Measurements from ENCODE around the gene GSG1L.

The GSG1L gene

GRCh38 chr16:27867122-27868110 is 196.1 kb downstream of the GSG1L start:
- no peak for TF ChIP-seq POLR2A (IDR thresholded peaks at IDR 0.05; ENCODE audit: low read length)
- TF ChIP-seq GATA1 (IDR thresholded peaks at IDR 0.05; ENCODE audit: low read depth, low read length), result no peak
- peak; percentile 85 to 89 for DNase-seq

- no peak for DNase-seq
- no peak for TF ChIP-seq POLR2A (IDR thresholded peaks at IDR 0.05; ENCODE audit: low read length)
- no peak for TF ChIP-seq GATA1 (IDR thresholded peaks at IDR 0.05; ENCODE audit: low read depth, low read length)
These were observed 200.1 kb downstream of the GSG1L start for GRCh38 chr16:27863377-27863776.

GRCh38 chr16:27862953-27863352 is 200.6 kb downstream of the GSG1L start:
- TF ChIP-seq POLR2A (IDR thresholded peaks at IDR 0.05; ENCODE audit: low read length), result no peak
- no peak for TF ChIP-seq GATA1 (IDR thresholded peaks at IDR 0.05; ENCODE audit: low read depth, low read length)
- DNase-seq, result no peak

- no peak for TF ChIP-seq GATA1 (IDR thresholded peaks at IDR 0.05; ENCODE audit: low read depth, low read length)
- no peak for TF ChIP-seq POLR2A (IDR thresholded peaks at IDR 0.05; ENCODE audit: low read length)
- no peak for DNase-seq
These were observed 203.4 kb downstream of the GSG1L start for GRCh38 chr16:27860091-27860490.

- DNase-seq, result peak in 1 of 2 experiments; percentile 9
- TF ChIP-seq GATA1 (IDR thresholded peaks at IDR 0.05; ENCODE audit: low read depth, low read length) (no peak), POLR2A (IDR thresholded peaks at IDR 0.05; ENCODE audit: low read length) (no peak)
These were observed 204.5 kb downstream of the GSG1L start for GRCh38 chr16:27859020-27859419.

GRCh38 chr16:27853651-27854050 is 209.9 kb downstream of the GSG1L start:
- TF ChIP-seq POLR2A (IDR thresholded peaks at IDR 0.05; ENCODE audit: low read length), result no peak
- no peak for TF ChIP-seq GATA1 (IDR thresholded peaks at IDR 0.05; ENCODE audit: low read depth, low read length)
- no peak for DNase-seq

- no peak for DNase-seq
- TF ChIP-seq POLR2A (IDR thresholded peaks at IDR 0.05; ENCODE audit: low read length), result no peak
- no peak for TF ChIP-seq GATA1 (IDR thresholded peaks at IDR 0.05; ENCODE audit: low read depth, low read length)
These were observed 210.4 kb downstream of the GSG1L start for GRCh38 chr16:27853101-27853500.

GRCh38 chr16:27852681-27853080 is 210.8 kb downstream of the GSG1L start:
- no peak for DNase-seq
- TF ChIP-seq POLR2A (IDR thresholded peaks at IDR 0.05; ENCODE audit: low read length) (no peak), GATA1 (IDR thresholded peaks at IDR 0.05; ENCODE audit: low read depth, low read length) (no peak)

GRCh38 chr16:27852116-27852515 is 211.4 kb downstream of the GSG1L start:
- no peak for DNase-seq
- TF ChIP-seq POLR2A (IDR thresholded peaks at IDR 0.05; ENCODE audit: low read length) (no peak), GATA1 (IDR thresholded peaks at IDR 0.05; ENCODE audit: low read depth, low read length) (no peak)

GRCh38 chr16:27851586-27851985 is 211.9 kb downstream of the GSG1L start:
- no peak for TF ChIP-seq POLR2A (IDR thresholded peaks at IDR 0.05; ENCODE audit: low read length)
- TF ChIP-seq GATA1 (IDR thresholded peaks at IDR 0.05; ENCODE audit: low read depth, low read length), result no peak
- DNase-seq, result no peak

GRCh38 chr16:27849621-27850020 is 213.9 kb downstream of the GSG1L start:
- TF ChIP-seq POLR2A (IDR thresholded peaks at IDR 0.05; ENCODE audit: low read length) (no peak), GATA1 (IDR thresholded peaks at IDR 0.05; ENCODE audit: low read depth, low read length) (no peak)
- no peak for DNase-seq

- TF ChIP-seq GATA1 (IDR thresholded peaks at IDR 0.05; ENCODE audit: low read depth, low read length), result no peak
- TF ChIP-seq POLR2A (IDR thresholded peaks at IDR 0.05; ENCODE audit: low read length), result no peak
- no peak for DNase-seq
These were observed 216.4 kb downstream of the GSG1L start for GRCh38 chr16:27847030-27847550.

GRCh38 chr16:27844826-27845225 is 218.7 kb downstream of the GSG1L start:
- TF ChIP-seq GATA1 (IDR thresholded peaks at IDR 0.05; ENCODE audit: low read depth, low read length), result no peak
- TF ChIP-seq POLR2A (IDR thresholded peaks at IDR 0.05; ENCODE audit: low read length), result no peak
- DNase-seq, result no peak

- DNase-seq, result no peak
- no peak for TF ChIP-seq POLR2A (IDR thresholded peaks at IDR 0.05; ENCODE audit: low read length)
These were observed 219.7 kb downstream of the GSG1L start for GRCh38 chr16:27843800-27844199.

- TF ChIP-seq POLR2A (IDR thresholded peaks at IDR 0.05; ENCODE audit: low read length) (no peak), GATA1 (IDR thresholded peaks at IDR 0.05; ENCODE audit: low read depth, low read length) (no peak)
- DNase-seq, result no peak
These were observed 221.6 kb downstream of the GSG1L start for GRCh38 chr16:27841911-27842310.

All from erythroblast (primary cell).